Central memory CD4-positive, alpha-beta T cell (primary cell): ENCODE measurements around the gene NPPC.
"Not testable (repeated sequence)": the region's sequence is repeated elsewhere in the genome, so short reads cannot be mapped to it uniquely, and the experiment has no call there.

ENCODE experiments used
- DNase-seq: peaks from one replicate; pipeline ENCODE4 v3.0.0; 2022

NPPC gene

GRCh38 chr2:231919341-231920035 is 6.7 kb downstream of the NPPC start:
- no peak for DNase-seq

GRCh38 chr2:231918501-231919330 is 7.5 kb downstream of the NPPC start:
- no peak for DNase-seq

GRCh38 chr2:231917280-231918066 is 8.7 kb downstream of the NPPC start:
- no peak for DNase-seq

GRCh38 chr2:231914077-231914690 is 12.0 kb downstream of the NPPC start:
- DNase-seq, result no peak

GRCh38 chr2:231911381-231911780 is 14.8 kb downstream of the NPPC start:
- DNase-seq, result no peak

- DNase-seq, result no peak
Measured at GRCh38 chr2:231910771-231911170, 15.4 kb downstream of the NPPC start.

- DNase-seq, result not testable (repeated sequence)
Measured at GRCh38 chr2:231910161-231910560, 16.0 kb downstream of the NPPC start.

- no peak for DNase-seq
Measured at GRCh38 chr2:231909631-231910030, 16.6 kb downstream of the NPPC start.

- no peak for DNase-seq
Measured at GRCh38 chr2:231908584-231908983, 17.6 kb downstream of the NPPC start.

GRCh38 chr2:231907765-231908164 is 18.4 kb downstream of the NPPC start:
- no peak for DNase-seq

GRCh38 chr2:231905026-231905425 is 21.2 kb downstream of the NPPC start:
- no peak for DNase-seq

GRCh38 chr2:231904161-231904611 is 22.0 kb downstream of the NPPC start:
- DNase-seq, result no peak

- DNase-seq, result no peak
Measured at GRCh38 chr2:231902598-231902997, 23.6 kb downstream of the NPPC start.

- DNase-seq, result no peak
Measured at GRCh38 chr2:231900972-231901371, 25.2 kb downstream of the NPPC start.

GRCh38 chr2:231900486-231900942 is 25.7 kb downstream of the NPPC start:
- no peak for DNase-seq

- DNase-seq, result no peak
Measured at GRCh38 chr2:231894566-231895380, 31.4 kb downstream of the NPPC start.

GRCh38 chr2:231891514-231891905 is 34.7 kb downstream of the NPPC start:
- no peak for DNase-seq

- DNase-seq, result no peak
Measured at GRCh38 chr2:231890896-231891513, 35.2 kb downstream of the NPPC start.

GRCh38 chr2:231887756-231888155 is 38.4 kb downstream of the NPPC start:
- no peak for DNase-seq

GRCh38 chr2:231886071-231886681 is 40.0 kb downstream of the NPPC start:
- no peak for DNase-seq
